NK-92 treated with Interleukin-12 subunit alpha and Interleukin-12 subunit beta, amount 100 ng/mL, for 24 hours (cell line): ENCODE measurements around the gene SERPINF2.
"Not testable (repeated sequence)": the region's sequence is repeated elsewhere in the genome, so short reads cannot be mapped to it uniquely, and the experiment has no call there.

ENCODE experiments used
- DNase-seq: peaks from one replicate; lab custom pipeline; 2025; lab: John Stamatoyannopoulos, UW

The SERPINF2 gene

GRCh38 chr17:1792495-1793446 is 50.1 kb downstream of the SERPINF2 start:
- DNase-seq, result no peak

DNA sequence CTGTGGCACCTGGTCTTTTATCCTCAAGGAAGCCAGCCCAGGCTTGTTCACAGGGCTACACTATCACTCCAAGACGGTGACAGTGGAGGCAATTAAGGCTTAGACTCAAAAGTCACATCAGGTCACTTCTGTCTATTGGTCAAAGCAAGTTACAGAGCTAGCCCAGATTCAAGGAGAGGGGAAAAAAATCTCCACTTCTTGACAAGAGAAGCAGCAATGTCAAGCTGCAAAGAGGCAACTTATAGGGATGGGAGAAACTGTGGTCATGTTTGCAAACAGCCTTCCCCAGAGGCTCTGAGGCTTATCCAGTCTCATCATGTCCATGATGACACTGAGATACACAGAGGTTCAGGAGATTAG is 50.8 kb downstream of the SERPINF2 start:
- no peak for DNase-seq

DNA sequence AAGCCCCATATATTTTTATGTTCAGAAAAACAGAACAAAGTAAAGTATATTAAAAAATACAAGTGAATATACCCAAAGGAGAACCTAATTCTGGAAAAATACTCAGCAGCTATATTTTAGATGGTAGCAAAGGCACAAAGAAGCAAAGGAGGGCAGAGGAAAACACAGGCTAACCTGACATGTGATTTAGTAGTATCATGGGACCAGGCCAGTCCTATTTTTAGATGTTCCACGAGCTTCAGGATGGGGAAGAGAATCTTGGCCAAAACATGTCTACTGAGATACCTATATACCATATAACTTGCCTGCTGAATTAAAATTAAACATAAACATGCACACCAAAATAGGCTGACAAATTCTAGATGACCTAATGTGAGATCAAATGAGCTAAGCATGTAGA is 54.1 kb downstream of the SERPINF2 start:
- no peak for DNase-seq

DNA sequence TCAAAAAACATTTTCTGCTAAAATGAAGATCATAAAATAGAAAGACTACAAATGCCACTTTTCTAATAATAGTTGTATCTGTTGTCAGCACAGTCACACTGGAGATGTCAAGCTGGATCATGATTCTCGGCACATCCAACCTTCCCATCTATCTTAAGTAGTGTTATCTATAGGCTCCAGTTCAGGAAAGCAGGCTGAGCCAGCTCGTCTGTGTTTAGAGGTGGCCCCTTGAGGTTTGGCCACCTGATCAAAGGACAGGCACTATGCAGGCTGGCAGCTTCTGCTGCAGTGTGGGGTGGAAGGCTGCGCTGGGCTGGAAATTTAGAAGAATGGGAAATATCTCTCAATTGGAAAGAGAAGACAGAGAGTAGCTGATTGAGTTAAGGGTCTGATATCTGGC is 54.7 kb downstream of the SERPINF2 start:
- no peak for DNase-seq

DNA sequence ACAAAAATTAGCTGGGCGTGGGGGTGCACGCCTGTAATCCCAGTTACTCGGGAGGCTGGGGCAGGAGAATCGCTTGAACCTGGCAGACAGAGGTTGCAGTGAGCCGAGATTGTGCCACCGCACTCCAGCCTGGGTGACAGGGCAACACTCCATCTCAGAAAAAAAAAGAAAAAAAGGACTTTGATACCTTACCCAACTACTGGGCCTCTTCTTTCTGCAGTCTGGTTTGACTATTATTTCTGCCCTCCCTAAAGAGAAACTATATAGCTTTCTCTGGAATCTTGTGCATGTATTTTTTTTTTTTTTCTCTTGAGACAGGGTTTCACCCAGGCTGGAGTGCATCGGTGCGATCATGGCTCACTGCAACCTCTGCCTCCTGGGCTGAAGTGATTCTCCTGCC is 55.2 kb downstream of the SERPINF2 start:
- DNase-seq, result not testable (repeated sequence)

GRCh38 chr17:1800240-1800639 is 57.6 kb downstream of the SERPINF2 start:
- DNase-seq, result no peak

- DNase-seq, result no peak
Measured at GRCh38 chr17:1800712-1801111, 58.0 kb downstream of the SERPINF2 start.

DNA sequence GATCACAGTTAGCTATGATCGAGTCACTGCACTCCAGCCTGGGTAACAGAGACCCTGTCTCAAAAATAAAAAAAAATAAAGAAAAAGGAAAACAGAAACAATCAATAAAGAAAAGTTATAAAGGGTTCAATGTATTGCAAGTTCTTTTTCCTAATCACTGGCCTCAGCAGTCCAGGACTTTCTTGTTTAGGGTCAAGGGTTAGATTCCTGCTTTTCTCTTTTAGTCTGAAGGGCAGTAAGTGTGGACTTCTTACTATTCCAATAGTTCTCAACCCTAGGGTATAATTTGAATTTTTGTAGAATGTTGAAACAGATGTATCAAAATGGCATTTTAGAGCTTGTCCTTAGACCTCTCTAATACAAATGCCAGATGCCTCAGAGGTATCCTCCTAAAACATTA is 59.8 kb downstream of the SERPINF2 start:
- no peak for DNase-seq

DNA sequence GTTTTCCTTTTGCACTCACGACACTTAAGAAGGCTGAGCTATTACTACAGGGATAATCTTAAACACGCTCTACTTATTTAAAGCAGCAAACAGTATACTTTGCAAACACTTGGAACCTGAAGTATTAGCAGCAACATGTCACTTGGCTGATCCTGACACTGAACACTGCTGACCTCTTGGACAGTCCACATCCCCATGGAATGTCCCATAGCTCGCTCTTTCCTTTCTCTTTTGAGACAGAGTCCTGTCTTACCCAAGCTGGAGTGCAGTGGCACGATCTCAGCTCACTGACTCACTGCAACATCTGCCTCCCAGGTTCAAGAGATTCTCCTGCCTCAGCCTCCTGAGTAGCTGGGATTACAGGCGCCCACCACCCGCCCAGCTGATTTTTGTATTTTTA is 60.6 kb downstream of the SERPINF2 start:
- DNase-seq, result no peak
